SKM-1 treated with dmso at 0.1 percent for 144 hours (cell line): ENCODE measurements around the gene CDYL2.

ENCODE experiments used
- DNase-seq: peaks from one replicate; lab custom pipeline; 2025; ENCODE audit not compliant: unreplicated experiment; lab: John Stamatoyannopoulos, UW

The CDYL2 gene

DNA sequence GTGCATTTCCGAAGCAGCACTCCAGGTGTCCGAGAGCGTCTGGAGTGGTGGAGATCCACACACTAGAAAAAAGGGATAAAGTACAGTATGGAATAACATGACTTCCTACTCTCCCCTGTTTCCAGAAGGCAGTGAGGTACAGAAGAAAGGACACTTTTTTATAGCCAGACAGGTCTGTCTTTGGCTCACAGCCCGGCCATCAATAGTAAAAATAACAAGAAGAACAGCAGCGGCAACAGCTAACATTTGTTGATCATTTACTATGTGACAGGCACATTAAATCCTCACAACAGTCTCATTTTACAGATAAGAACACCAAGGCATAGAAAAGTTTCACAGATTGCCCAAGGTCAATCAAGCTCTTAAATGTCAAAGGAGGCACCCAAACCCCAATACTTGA, 247.4 kb downstream of the CDYL2 start:
- DNase-seq, result no peak

DNA sequence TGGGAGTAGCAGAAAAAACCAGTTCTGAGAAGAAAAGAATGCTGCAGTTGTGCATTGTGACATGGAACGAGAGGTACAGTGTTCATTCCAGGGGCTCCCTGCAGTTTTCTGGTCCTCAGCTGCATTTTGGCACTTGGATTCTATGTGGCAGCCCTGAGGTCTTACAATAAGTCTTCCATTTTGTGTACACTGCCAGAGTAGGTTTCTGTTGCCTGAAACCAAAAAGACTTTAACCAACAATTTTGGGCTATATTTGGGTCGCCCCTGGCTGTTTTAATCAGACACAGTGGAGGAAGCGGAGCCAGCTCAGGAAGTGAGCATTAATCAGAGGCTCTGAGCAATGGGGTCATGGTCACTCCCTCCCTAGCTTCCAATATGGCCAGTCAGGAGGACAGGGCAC, 247.9 kb downstream of the CDYL2 start:
- no peak for DNase-seq

DNA sequence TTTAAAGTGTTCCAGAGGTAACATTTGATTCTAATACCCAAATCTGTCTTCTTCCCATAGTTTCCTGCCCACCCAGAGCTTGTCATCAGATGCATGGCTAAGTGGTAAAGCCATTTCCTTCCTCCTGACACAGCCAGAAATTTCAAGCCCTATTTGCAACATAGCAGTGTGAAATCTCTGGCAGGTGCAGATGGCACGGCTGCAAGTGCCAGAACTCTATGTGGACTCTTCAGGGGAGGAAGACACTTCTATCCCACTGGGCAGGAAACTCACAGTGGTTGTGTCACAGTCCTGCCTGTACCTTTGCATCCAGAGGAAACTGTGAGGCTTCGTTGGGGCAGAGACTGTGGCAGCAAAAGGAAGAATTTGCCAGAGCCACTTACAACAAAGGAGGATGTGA, 250.4 kb downstream of the CDYL2 start:
- DNase-seq, result no peak

DNA sequence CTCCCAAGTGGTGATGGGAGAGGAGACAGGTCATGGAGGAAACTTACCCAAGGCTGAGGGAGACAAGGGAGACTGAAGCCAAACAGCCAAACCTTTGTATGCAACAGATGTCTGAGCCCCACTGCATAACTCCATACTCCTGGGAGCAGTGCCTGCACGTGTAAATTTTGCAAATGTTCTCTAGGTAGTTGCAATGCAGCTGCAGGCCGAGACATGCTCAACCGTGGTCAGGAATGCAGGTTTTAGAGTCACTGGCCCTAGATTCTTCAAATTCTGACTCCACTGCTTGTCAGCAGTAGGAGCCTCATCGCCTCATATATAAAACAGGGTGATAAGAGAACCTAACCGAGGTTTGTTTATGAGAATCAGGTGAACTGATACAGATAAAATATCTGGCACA, 252.1 kb downstream of the CDYL2 start:
- no peak for DNase-seq
